GM13977 (cell line): ENCODE results near the gene TAB3.

Experiments
- DNase-seq: peaks from one replicate; pipeline ENCODE4 v3.0.0; 2012; ENCODE audit warnings: low spot score
- CTCF ChIP-seq: IDR thresholded peaks from 2 replicates; pipeline ENCODE4 v1.5.1; 2012; ENCODE audit warnings: mild to moderate bottlenecking, control low read depth; ENCODE audit not compliant: insufficient read depth; ENCODE audit errors: extremely low read depth, missing control alignments
- in situ Hi-C: fragments of 300-500 bp; cut with MboI; formaldehyde crosslinking; loops from one replicate; pipeline ENCODE4 v1.12.0; 2022; ENCODE audit warnings: low sequenced_read_pairs, low pct_unique_long_range_greater_than_20kb, mixed read lengths, inconsistent platforms; ENCODE audit not compliant: unreplicated experiment

Gene TAB3

GRCh38 chrX:30816079-30816478 lies 73.0 kb downstream of the TAB3 start:
- TF ChIP-seq CTCF, result no peak
- DNase-seq, result no peak
- in situ Hi-C loops, result no loop called here

- in situ Hi-C loops, result no loop called here
- TF ChIP-seq CTCF, result no peak
- DNase-seq, result no peak
These were observed 74.1 kb downstream of the TAB3 start for GRCh38 chrX:30814978-30815377.

GRCh38 chrX:30812326-30812725 lies 76.7 kb downstream of the TAB3 start:
- in situ Hi-C loops, result no loop called here
- TF ChIP-seq CTCF, result no peak
- DNase-seq, result no peak

- DNase-seq, result no peak
- in situ Hi-C loops, result no loop called here
- TF ChIP-seq CTCF, result no peak
These were observed 82.8 kb downstream of the TAB3 start for GRCh38 chrX:30806187-30806728.

GRCh38 chrX:30804462-30804861 lies 84.6 kb downstream of the TAB3 start:
- DNase-seq, result no peak
- TF ChIP-seq CTCF, result no peak
- in situ Hi-C loops, result no loop called here

GRCh38 chrX:30800901-30801300 lies 88.2 kb downstream of the TAB3 start:
- in situ Hi-C loops, result no loop called here
- TF ChIP-seq CTCF, result no peak
- no peak for DNase-seq

GRCh38 chrX:30799327-30799726 lies 89.7 kb downstream of the TAB3 start:
- in situ Hi-C loops, result no loop called here
- no peak for DNase-seq
- no peak for TF ChIP-seq CTCF
